Nephron progenitor cell (in vitro differentiated cells): ENCODE data around the gene MEGF8.
A peak's percentile ranks its signal among the peaks of the same experiment; 100 is the strongest.

ENCODE experiments used
- DNase-seq: peaks from one replicate; pipeline ENCODE4 v3.0.0; 2021
- H3K27ac Mint-ChIP-seq: 2 replicates; pipeline ENCODE4 v1.8.0; 2021; ENCODE audit warnings: mild to moderate bottlenecking, moderate library complexity, mixed read lengths
- H3K27me3 Mint-ChIP-seq: 2 replicates; pipeline ENCODE4 v1.8.0; 2021; ENCODE audit warnings: mild to moderate bottlenecking, low read depth, mixed read lengths; ENCODE audit not compliant: poor library complexity
- H3K36me3 Mint-ChIP-seq: 2 replicates; pipeline ENCODE4 v1.8.0; 2021; ENCODE audit warnings: low read depth, mixed read lengths
- H3K4me1 Mint-ChIP-seq: 2 replicates; pipeline ENCODE4 v1.8.0; 2021; ENCODE audit warnings: mixed read lengths
- H3K4me3 Mint-ChIP-seq: 2 replicates; pipeline ENCODE4 v1.8.0; 2021; ENCODE audit warnings: mild to moderate bottlenecking, moderate library complexity, mixed read lengths
- H3K9me3 Mint-ChIP-seq: 2 replicates; pipeline ENCODE4 v1.8.0; 2021; ENCODE audit warnings: mild to moderate bottlenecking, moderate library complexity, mixed read lengths
- CTCF ChIP-seq: fragments of 200-600 bp; sonication (generic); IDR thresholded peaks from 2 replicates; pipeline ENCODE4 v1.5.0; 2021; ENCODE audit warnings: antibody characterized with exemption

The MEGF8 gene

DNA sequence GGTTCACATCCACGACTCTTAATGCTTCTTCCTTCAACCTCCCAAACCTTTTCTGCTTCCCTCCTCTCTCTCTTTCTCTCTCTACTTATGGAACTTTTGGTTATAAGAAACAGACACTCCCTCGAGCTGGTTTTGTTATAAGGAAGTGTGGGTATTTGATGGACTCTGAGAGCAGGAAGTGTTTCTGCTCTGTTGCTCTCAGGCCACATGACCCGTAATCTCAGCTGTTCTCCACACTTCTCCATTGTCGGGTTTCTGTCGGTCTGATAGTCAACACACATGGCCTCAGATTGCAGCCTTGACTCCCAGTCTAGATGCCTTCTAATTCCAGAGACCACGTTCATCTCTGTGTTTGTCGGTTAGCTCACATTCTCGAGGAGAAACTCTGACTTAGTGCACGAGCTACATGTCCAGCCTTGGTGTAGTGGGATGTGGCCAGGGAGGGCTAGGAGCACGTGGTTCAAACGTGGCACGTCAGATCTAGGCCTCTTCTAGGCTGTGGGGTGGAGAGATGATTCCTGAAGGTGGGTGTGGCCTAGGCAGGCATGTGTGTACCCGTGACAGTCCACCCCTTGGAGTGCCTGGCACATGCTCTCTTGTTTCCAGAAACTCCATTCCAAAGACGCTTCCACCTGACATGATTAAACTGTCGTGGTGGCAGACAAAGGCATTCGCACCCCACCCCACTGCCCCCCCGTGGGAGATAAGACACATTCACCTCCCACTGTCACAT lies 38.3 kb downstream of the MEGF8 start:
- peaks cover 10% of the 10 kb centered on the region for H3K9me3 Mint-ChIP-seq
- H3K4me3 Mint-ChIP-seq: no peak overlapping the region
- H3K4me1 Mint-ChIP-seq: peaks cover 29% of the 10 kb centered on the region
- DNase-seq: no peak
- no peak for TF ChIP-seq CTCF
- H3K27me3 Mint-ChIP-seq: no peaks in the 10 kb centered on the region
- peak overlapping the region; percentile 6 for H3K27ac Mint-ChIP-seq
- H3K36me3 Mint-ChIP-seq: peaks cover 62% of the 10 kb centered on the region

DNA sequence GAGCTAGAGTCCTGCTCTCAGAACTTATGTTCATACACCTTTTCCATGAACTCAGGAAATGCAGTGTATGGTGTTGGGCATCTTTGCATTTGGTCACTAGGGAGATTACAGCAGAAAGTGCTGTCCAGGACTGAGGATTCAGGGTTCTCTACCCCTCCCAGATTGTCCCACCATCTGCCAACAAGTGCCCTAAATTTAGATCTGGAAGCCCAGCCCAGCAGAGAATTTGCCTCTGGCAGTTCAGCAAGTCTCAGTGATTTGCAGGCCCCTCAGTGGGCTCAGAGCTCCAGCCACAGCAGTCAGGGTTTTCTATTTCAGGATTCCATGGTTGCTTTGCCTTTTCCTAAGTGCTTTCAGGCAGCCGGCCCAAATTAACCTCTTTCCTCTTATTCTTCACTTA lies 41.2 kb downstream of the MEGF8 start:
- peaks cover 44% of the 10 kb centered on the region for H3K36me3 Mint-ChIP-seq
- H3K4me1 Mint-ChIP-seq: peaks cover 16% of the 10 kb centered on the region
- H3K9me3 Mint-ChIP-seq: peaks cover 10% of the 10 kb centered on the region
- H3K27ac Mint-ChIP-seq: no peak overlapping the region
- peaks cover 3% of the 10 kb centered on the region for H3K27me3 Mint-ChIP-seq
- no peak for DNase-seq
- no peak for TF ChIP-seq CTCF
- no peak overlapping the region for H3K4me3 Mint-ChIP-seq

GRCh38 chr19:42367929-42368328 lies 42.5 kb downstream of the MEGF8 start:
- Mint-ChIP-seq H3K27ac (no peak overlapping the region), H3K9me3 (peaks cover 10% of the 10 kb centered on the region), H3K36me3 (peaks cover 46% of the 10 kb centered on the region), H3K4me3 (no peak overlapping the region), H3K4me1 (peaks cover 16% of the 10 kb centered on the region), H3K27me3 (peaks cover 7% of the 10 kb centered on the region)
- no peak for DNase-seq
- TF ChIP-seq CTCF: no peak

- Mint-ChIP-seq H3K27ac (no peak overlapping the region), H3K36me3 (peaks cover 41% of the 10 kb centered on the region), H3K4me1 (peaks cover 15% of the 10 kb centered on the region), H3K9me3 (peaks cover 9% of the 10 kb centered on the region), H3K4me3 (no peak overlapping the region), H3K27me3 (peaks cover 7% of the 10 kb centered on the region)
- DNase-seq: no peak
- no peak for TF ChIP-seq CTCF
Measured at GRCh38 chr19:42368360-42368759, 42.9 kb downstream of the MEGF8 start.

GRCh38 chr19:42368765-42369164 lies 43.3 kb downstream of the MEGF8 start:
- H3K4me3 Mint-ChIP-seq: no peak overlapping the region
- peaks cover 7% of the 10 kb centered on the region for H3K27me3 Mint-ChIP-seq
- peaks cover 5% of the 10 kb centered on the region for H3K9me3 Mint-ChIP-seq

More at GRCh38 chr19:42368765-42369164, 43.3 kb downstream of the MEGF8 start:
- Mint-ChIP-seq H3K36me3 (peaks cover 37% of the 10 kb centered on the region), H3K4me1 (peaks cover 11% of the 10 kb centered on the region), H3K27ac (no peak overlapping the region)
- no peak for DNase-seq
- no peak for TF ChIP-seq CTCF
